ENCODE results near the gene SMIM10L1. TPM values are rescaled to one million over a fixed set of nuclear protein-coding genes. Genes with fewer than 3 reads are reported as not detected.

Gene SMIM10L1
- total RNA-seq (10 to 100 TPM; 13.4 to 14.5 TPM), polyA plus RNA-seq (10 to 100 TPM in 2 of 3 donors, 1 to 10 TPM in 1; 7.6 to 14.0 (median 11.0) TPM), total RNA-seq (24.7 to 40.0 (median 33.4) reads per million in 6 experiments)

- Mint-ChIP-seq H3K27ac (peak within 1 kb of the TSS; percentile 98 to 100 (median 99)), H3K36me3 (peaks cover 13 to 54% (median 30%) of the 10 kb centered on the region in 3 donors), H3K27me3 (no peaks in the 10 kb centered on the region), H3K9me3 (no peaks in the 10 kb centered on the region), H3K4me3 (peak within 1 kb of the TSS; percentile 95 to 100 (median 98)), H3K4me1 (peaks cover 32 to 81% (median 68%) of the 10 kb centered on the region in 4 donors)
- POLR2A ChIA-PET: interaction anchor here (0.5 to 1.8 kb wide), 14 partner anchors 8 to 1141 kb away, joined by 3 to 16 read pairs (median 3); partner anchors contain the start of gene MAGOHB
- ATAC-seq (peak; percentile 93 to 95), DNase-seq (peak; percentile 81 to 94 (median 86))
Observed at GRCh38 chr12:11171145-11171968, at the start of gene SMIM10L1. TSS of gene SMIM10L1 (plus strand) at chr12:11171194. CDS start at chr12:11171357, 163 bp downstream.

GRCh38 chr12:11130382-11130781 lies 40.6 kb upstream of the SMIM10L1 start:
- ATAC-seq: no peak
- POLR2A ChIA-PET: no interaction called here
- peaks cover 15 to 32% (median 25%) of the 10 kb centered on the region in 4 donors for H3K4me1 Mint-ChIP-seq
- peaks cover 16 to 47% (median 40%) of the 10 kb centered on the region in 3 donors for H3K36me3 Mint-ChIP-seq
- peaks cover 0 to 13% (median 3%) of the 10 kb centered on the region in 9 donors for H3K9me3 Mint-ChIP-seq
- DNase-seq: no peak
- H3K27me3 Mint-ChIP-seq: no peaks in the 10 kb centered on the region
- H3K27ac Mint-ChIP-seq: no peak overlapping the region
- H3K4me3 Mint-ChIP-seq: no peak overlapping the region

GRCh38 chr12:11130999-11131398 lies 40.0 kb upstream of the SMIM10L1 start:
- Mint-ChIP-seq H3K27me3 (no peaks in the 10 kb centered on the region), H3K27ac (peak overlapping the region in 2 of 10 donors; percentile 14 to 41), H3K4me3 (no peak overlapping the region), H3K36me3 (peaks cover 16 to 47% (median 40%) of the 10 kb centered on the region in 3 donors), H3K9me3 (peaks cover 0 to 12% (median 3%) of the 10 kb centered on the region in 9 donors), H3K4me1 (peaks cover 15 to 37% (median 29%) of the 10 kb centered on the region in 4 donors)
- ATAC-seq (no peak), DNase-seq (no peak)
- POLR2A ChIA-PET: interaction anchor here (1.0 kb wide), 1 partner anchor 40 kb away, joined by 3 read pairs; the partner anchor contains the start of gene SMIM10L1

- Mint-ChIP-seq H3K36me3 (peaks cover 10 to 36% (median 26%) of the 10 kb centered on the region in 3 donors), H3K9me3 (peaks cover 0 to 3% (median 0%) of the 10 kb centered on the region in 9 donors), H3K27ac (peak overlapping the region in 3 of 10 donors; percentile 22 to 33 (median 24)), H3K4me3 (no peak overlapping the region), H3K27me3 (no peaks in the 10 kb centered on the region), H3K4me1 (peaks cover 18 to 47% (median 39%) of the 10 kb centered on the region in 4 donors)
- DNase-seq (no peak), ATAC-seq (no peak)
- POLR2A ChIA-PET: no interaction called here
Observed at GRCh38 chr12:11133162-11133561, 37.8 kb upstream of the SMIM10L1 start.

GRCh38 chr12:11133816-11134215 lies 37.2 kb upstream of the SMIM10L1 start:
- DNase-seq: no peak
- H3K4me1 Mint-ChIP-seq: peaks cover 18 to 47% (median 39%) of the 10 kb centered on the region in 4 donors
- POLR2A ChIA-PET: no interaction called here

GRCh38 chr12:11134305-11134704 lies 36.7 kb upstream of the SMIM10L1 start, which contains the start of gene TAS2R30:
TSS of gene TAS2R30 (minus strand) at chr12:11134644. CDS start at chr12:11134244, 400 bp downstream.
- Mint-ChIP-seq H3K27ac (peak within 1 kb of the TSS in 2 of 10 donors; percentile 19 to 33), H3K36me3 (peaks cover 4 to 27% (median 17%) of the 10 kb centered on the region in 3 donors), H3K4me1 (peaks cover 16 to 49% (median 40%) of the 10 kb centered on the region in 4 donors), H3K9me3 (peaks cover 0 to under 1% (median 0%) of the 10 kb centered on the region in 9 donors), H3K27me3 (no peaks in the 10 kb centered on the region), H3K4me3 (no peak within 1 kb of the TSS)
- ATAC-seq: no peak
- no peak for DNase-seq
- POLR2A ChIA-PET: no interaction called here

More at GRCh38 chr12:11133816-11134215, 37.2 kb upstream of the SMIM10L1 start:
- peaks cover 8 to 30% (median 20%) of the 10 kb centered on the region in 3 donors for H3K36me3 Mint-ChIP-seq
- H3K27ac Mint-ChIP-seq: peak overlapping the region in 2 of 10 donors; percentile 10 to 33
- peaks cover 0 to 3% (median 0%) of the 10 kb centered on the region in 9 donors for H3K9me3 Mint-ChIP-seq
- no peak overlapping the region for H3K4me3 Mint-ChIP-seq
- no peak for ATAC-seq
- H3K27me3 Mint-ChIP-seq: no peaks in the 10 kb centered on the region

GRCh38 chr12:11136075-11136474 lies 34.9 kb upstream of the SMIM10L1 start:
- peaks cover 16 to 45% (median 39%) of the 10 kb centered on the region in 4 donors for H3K4me1 Mint-ChIP-seq
- no peak for ATAC-seq
- H3K4me3 Mint-ChIP-seq: no peak overlapping the region
- POLR2A ChIA-PET: no interaction called here
- no peak for DNase-seq
- H3K27ac Mint-ChIP-seq: peak overlapping the region in 1 of 10 donors; percentile 39
- peaks cover 0 to 30% (median 21%) of the 10 kb centered on the region in 3 donors for H3K36me3 Mint-ChIP-seq
- peaks cover 0 to 2% (median 0%) of the 10 kb centered on the region in 9 donors for H3K9me3 Mint-ChIP-seq
- no peaks in the 10 kb centered on the region for H3K27me3 Mint-ChIP-seq

- POLR2A ChIA-PET: no interaction called here
- Mint-ChIP-seq H3K4me1 (peaks cover 16 to 38% (median 25%) of the 10 kb centered on the region in 4 donors), H3K27me3 (no peaks in the 10 kb centered on the region), H3K27ac (no peak overlapping the region), H3K36me3 (peaks cover 32 to 52% (median 42%) of the 10 kb centered on the region in 3 donors), H3K4me3 (peak overlapping the region in 1 of 10 donors; percentile 15), H3K9me3 (peaks cover 8 to 36% (median 12%) of the 10 kb centered on the region in 9 donors)
- no peak for DNase-seq
- ATAC-seq: no peak
Observed at GRCh38 chr12:11143352-11143751, 27.6 kb upstream of the SMIM10L1 start.

- POLR2A ChIA-PET: no interaction called here
- H3K36me3 Mint-ChIP-seq: peaks cover 32 to 50% (median 41%) of the 10 kb centered on the region in 3 donors
- H3K4me3 Mint-ChIP-seq: no peak overlapping the region
- DNase-seq: no peak
- peaks cover 16 to 36% (median 24%) of the 10 kb centered on the region in 4 donors for H3K4me1 Mint-ChIP-seq
- no peak for ATAC-seq
- H3K27ac Mint-ChIP-seq: no peak overlapping the region
- H3K27me3 Mint-ChIP-seq: no peaks in the 10 kb centered on the region
- H3K9me3 Mint-ChIP-seq: peaks cover 8 to 36% (median 12%) of the 10 kb centered on the region in 9 donors
Observed at GRCh38 chr12:11144297-11144696, 26.7 kb upstream of the SMIM10L1 start.

- Mint-ChIP-seq H3K27ac (no peak overlapping the region), H3K9me3 (peaks cover 8 to 45% (median 12%) of the 10 kb centered on the region in 9 donors), H3K4me1 (peaks cover 15 to 22% (median 18%) of the 10 kb centered on the region in 4 donors), H3K27me3 (no peaks in the 10 kb centered on the region), H3K36me3 (peaks cover 31 to 38% (median 35%) of the 10 kb centered on the region in 3 donors), H3K4me3 (no peak overlapping the region)
- DNase-seq (no peak), ATAC-seq (no peak)
- POLR2A ChIA-PET: no interaction called here
Observed at GRCh38 chr12:11147420-11147819, 23.6 kb upstream of the SMIM10L1 start.

- H3K4me1 Mint-ChIP-seq: peaks cover 5 to 18% (median 10%) of the 10 kb centered on the region in 4 donors
- no peaks in the 10 kb centered on the region for H3K27me3 Mint-ChIP-seq
- H3K36me3 Mint-ChIP-seq: peaks cover 12 to 38% (median 30%) of the 10 kb centered on the region in 3 donors
- peaks cover 0 to 26% (median 4%) of the 10 kb centered on the region in 9 donors for H3K9me3 Mint-ChIP-seq
- ATAC-seq (no peak), DNase-seq (no peak)
- no peak overlapping the region for H3K27ac Mint-ChIP-seq
- POLR2A ChIA-PET: no interaction called here
- no peak overlapping the region for H3K4me3 Mint-ChIP-seq
Observed at GRCh38 chr12:11150832-11151231, 20.2 kb upstream of the SMIM10L1 start.

GRCh38 chr12:11152725-11153124 lies 18.3 kb upstream of the SMIM10L1 start:
- POLR2A ChIA-PET: no interaction called here
- Mint-ChIP-seq H3K4me3 (no peak overlapping the region), H3K9me3 (peaks cover 0 to 33% (median 10%) of the 10 kb centered on the region in 9 donors), H3K27ac (no peak overlapping the region), H3K27me3 (no peaks in the 10 kb centered on the region), H3K36me3 (peaks cover 19 to 42% (median 35%) of the 10 kb centered on the region in 3 donors), H3K4me1 (peaks cover 5 to 20% (median 14%) of the 10 kb centered on the region in 4 donors)
- DNase-seq: no peak
- ATAC-seq: no peak

All from naive thymus-derived CD8-positive, alpha-beta T cell (primary cell).